ENCODE data around the gene ZBTB42. TPM values are rescaled to one million over a fixed set of nuclear protein-coding genes. Genes with fewer than 3 reads are reported as not detected.

Gene ZBTB42
- total RNA-seq, 2 donors from 2014 or later: 2.7 to 3.3 TPM

- Mint-ChIP-seq H3K27ac (peak overlapping the region; percentile 54), H3K4me3 (no peak overlapping the region), H3K27me3 (no peaks in the 10 kb centered on the region), H3K36me3 (ENCODE audit: low read depth) (peaks cover 6% of the 10 kb centered on the region), H3K4me1 (peaks cover 25% of the 10 kb centered on the region)
- DNase-seq (no peak), ATAC-seq (no peak)
- no peaks in the 10 kb centered on the region for H3K9me3 ChIP-seq (ENCODE audit: control insufficient read depth, low read length, poor library complexity, severe bottlenecking)
Measured at GRCh38 chr14:104758981-104759969, 41.6 kb upstream of the ZBTB42 start.

- DNase-seq (no peak), ATAC-seq (no peak)
- no peaks in the 10 kb centered on the region for H3K9me3 ChIP-seq (ENCODE audit: control insufficient read depth, low read length, poor library complexity, severe bottlenecking)
- no peak overlapping the region for H3K27ac Mint-ChIP-seq
- H3K27me3 Mint-ChIP-seq: no peaks in the 10 kb centered on the region
- H3K36me3 Mint-ChIP-seq (ENCODE audit: low read depth): peaks cover 6% of the 10 kb centered on the region
- H3K4me3 Mint-ChIP-seq: no peak overlapping the region
- H3K4me1 Mint-ChIP-seq: peaks cover 11% of the 10 kb centered on the region
Measured at GRCh38 chr14:104765517-104765916, 35.4 kb upstream of the ZBTB42 start.

- peaks cover 3% of the 10 kb centered on the region for H3K4me1 Mint-ChIP-seq
- ATAC-seq: no peak
- H3K27me3 Mint-ChIP-seq: no peaks in the 10 kb centered on the region
- no peak overlapping the region for H3K27ac Mint-ChIP-seq
- no peak for DNase-seq
- no peaks in the 10 kb centered on the region for H3K9me3 ChIP-seq (ENCODE audit: control insufficient read depth, low read length, poor library complexity, severe bottlenecking)
- peaks cover 4% of the 10 kb centered on the region for H3K36me3 Mint-ChIP-seq (ENCODE audit: low read depth)
- H3K4me3 Mint-ChIP-seq: no peak overlapping the region
Measured at GRCh38 chr14:104766256-104766862, 34.5 kb upstream of the ZBTB42 start.

GRCh38 chr14:104766863-104767633 lies 33.9 kb upstream of the ZBTB42 start:
- ATAC-seq (no peak), DNase-seq (no peak)
- peaks cover 7% of the 10 kb centered on the region for H3K36me3 Mint-ChIP-seq (ENCODE audit: low read depth)
- peaks cover 2% of the 10 kb centered on the region for H3K4me1 Mint-ChIP-seq
- H3K4me3 Mint-ChIP-seq: no peak overlapping the region
- no peak overlapping the region for H3K27ac Mint-ChIP-seq
- no peaks in the 10 kb centered on the region for H3K9me3 ChIP-seq (ENCODE audit: control insufficient read depth, low read length, poor library complexity, severe bottlenecking)
- no peaks in the 10 kb centered on the region for H3K27me3 Mint-ChIP-seq

- Mint-ChIP-seq H3K36me3 (ENCODE audit: low read depth) (peaks cover 3% of the 10 kb centered on the region), H3K27me3 (no peaks in the 10 kb centered on the region)
Measured at GRCh38 chr14:104767634-104767918, 33.3 kb upstream of the ZBTB42 start.

GRCh38 chr14:104768437-104769323 lies 32.2 kb upstream of the ZBTB42 start:
- peak; percentile 94 for ATAC-seq
- Mint-ChIP-seq H3K27ac (peak overlapping the region; percentile 43), H3K4me3 (no peak overlapping the region), H3K27me3 (no peaks in the 10 kb centered on the region), H3K4me1 (no peaks in the 10 kb centered on the region), H3K36me3 (ENCODE audit: low read depth) (peaks cover 3% of the 10 kb centered on the region)
- peak; percentile 82 to 98 (median 82) for DNase-seq
- H3K9me3 ChIP-seq (ENCODE audit: control insufficient read depth, low read length, poor library complexity, severe bottlenecking): no peaks in the 10 kb centered on the region

More at GRCh38 chr14:104767634-104767918, 33.3 kb upstream of the ZBTB42 start:
- H3K4me3 Mint-ChIP-seq: no peak overlapping the region
- H3K9me3 ChIP-seq (ENCODE audit: control insufficient read depth, low read length, poor library complexity, severe bottlenecking): no peaks in the 10 kb centered on the region
- no peak for DNase-seq
- no peaks in the 10 kb centered on the region for H3K4me1 Mint-ChIP-seq
- H3K27ac Mint-ChIP-seq: no peak overlapping the region
- ATAC-seq: no peak

GRCh38 chr14:104769324-104770071 lies 31.4 kb upstream of the ZBTB42 start:
- H3K27me3 Mint-ChIP-seq: no peaks in the 10 kb centered on the region
- peaks cover 3% of the 10 kb centered on the region for H3K36me3 Mint-ChIP-seq (ENCODE audit: low read depth)
- H3K27ac Mint-ChIP-seq: no peak overlapping the region
- ATAC-seq: no peak
- no peaks in the 10 kb centered on the region for H3K4me1 Mint-ChIP-seq
- DNase-seq: no peak
- no peak overlapping the region for H3K4me3 Mint-ChIP-seq
- H3K9me3 ChIP-seq (ENCODE audit: control insufficient read depth, low read length, poor library complexity, severe bottlenecking): no peaks in the 10 kb centered on the region

GRCh38 chr14:104770072-104770579 lies 30.8 kb upstream of the ZBTB42 start:
- Mint-ChIP-seq H3K27me3 (no peaks in the 10 kb centered on the region), H3K4me3 (no peak overlapping the region), H3K36me3 (ENCODE audit: low read depth) (peaks cover 3% of the 10 kb centered on the region), H3K27ac (no peak overlapping the region), H3K4me1 (no peaks in the 10 kb centered on the region)
- DNase-seq (no peak), ATAC-seq (no peak)
- no peaks in the 10 kb centered on the region for H3K9me3 ChIP-seq (ENCODE audit: control insufficient read depth, low read length, poor library complexity, severe bottlenecking)

- Mint-ChIP-seq H3K36me3 (ENCODE audit: low read depth) (peaks cover 3% of the 10 kb centered on the region), H3K27ac (no peak overlapping the region), H3K4me1 (no peaks in the 10 kb centered on the region), H3K27me3 (no peaks in the 10 kb centered on the region), H3K4me3 (no peak overlapping the region)
- H3K9me3 ChIP-seq (ENCODE audit: control insufficient read depth, low read length, poor library complexity, severe bottlenecking): no peaks in the 10 kb centered on the region
- no peak for ATAC-seq
- DNase-seq: no peak
Measured at GRCh38 chr14:104770851-104771272, 30.0 kb upstream of the ZBTB42 start.

- no peaks in the 10 kb centered on the region for H3K27me3 Mint-ChIP-seq
- ATAC-seq (no peak), DNase-seq (no peak)
- H3K4me1 Mint-ChIP-seq: no peaks in the 10 kb centered on the region
- H3K9me3 ChIP-seq (ENCODE audit: control insufficient read depth, low read length, poor library complexity, severe bottlenecking): no peaks in the 10 kb centered on the region
- peaks cover 3% of the 10 kb centered on the region for H3K36me3 Mint-ChIP-seq (ENCODE audit: low read depth)
- peak overlapping the region; percentile 63 for H3K27ac Mint-ChIP-seq
- H3K4me3 Mint-ChIP-seq: no peak overlapping the region
Measured at GRCh38 chr14:104771374-104771773, 29.5 kb upstream of the ZBTB42 start.

- Mint-ChIP-seq H3K27ac (peak overlapping the region; percentile 63), H3K27me3 (no peaks in the 10 kb centered on the region), H3K4me3 (peak overlapping the region; percentile 7), H3K4me1 (peaks cover 2% of the 10 kb centered on the region), H3K36me3 (ENCODE audit: low read depth) (peaks cover 3% of the 10 kb centered on the region)
- H3K9me3 ChIP-seq (ENCODE audit: control insufficient read depth, low read length, poor library complexity, severe bottlenecking): no peaks in the 10 kb centered on the region
- ATAC-seq (no peak), DNase-seq (no peak)
Measured at GRCh38 chr14:104771918-104772706, 28.8 kb upstream of the ZBTB42 start.
